HG02759 (cell line): Measurements from ENCODE around the gene XYLB.

ENCODE experiments used
- ATAC-seq: cut with Tn5 transposase; IDR thresholded peaks from one replicate; pipeline ENCODE4 v1.9.1; 2021; ENCODE audit warnings: mild to moderate bottlenecking, moderate library complexity; ENCODE audit not compliant: unreplicated experiment

Gene XYLB

GRCh38 chr3:38453075-38453912 is 106.7 kb downstream of the XYLB start, which contains the start of gene ACVR2B:
Gene ACVR2B, plus strand, starts transcription at chr3:38453890. Its CDS starts 433 bp downstream, at chr3:38454323.
- peak; percentile 65 for ATAC-seq

- peak; percentile 23 for ATAC-seq
Observed at GRCh38 chr3:38453913-38454177, 107.3 kb downstream of the XYLB start.

- ATAC-seq = peak; percentile 45
Observed at GRCh38 chr3:38454178-38454883, 107.7 kb downstream of the XYLB start.

GRCh38 chr3:38454884-38455638 is 108.5 kb downstream of the XYLB start:
- ATAC-seq = peak; percentile 37

GRCh38 chr3:38455639-38456430 is 109.2 kb downstream of the XYLB start:
- ATAC-seq = peak; percentile 13

GRCh38 chr3:38457111-38458003 is 110.8 kb downstream of the XYLB start:
- no peak for ATAC-seq

- no peak for ATAC-seq
Observed at GRCh38 chr3:38458796-38459498, 112.4 kb downstream of the XYLB start.

GRCh38 chr3:38459499-38460048 is 113.0 kb downstream of the XYLB start:
- no peak for ATAC-seq

- no peak for ATAC-seq
Observed at GRCh38 chr3:38460377-38461270, 114.0 kb downstream of the XYLB start.
